ENCODE results near the gene L3MBTL2. TPM values are rescaled to one million over a fixed set of nuclear protein-coding genes. Genes with fewer than 3 reads are reported as not detected.
"Not testable (repeated sequence)": the region's sequence is repeated elsewhere in the genome, so short reads cannot be mapped to it uniquely, and the experiment has no call there.

The L3MBTL2 gene
- total RNA-seq, 1 experiment from 2014 or later, result 27.0 TPM

DNA sequence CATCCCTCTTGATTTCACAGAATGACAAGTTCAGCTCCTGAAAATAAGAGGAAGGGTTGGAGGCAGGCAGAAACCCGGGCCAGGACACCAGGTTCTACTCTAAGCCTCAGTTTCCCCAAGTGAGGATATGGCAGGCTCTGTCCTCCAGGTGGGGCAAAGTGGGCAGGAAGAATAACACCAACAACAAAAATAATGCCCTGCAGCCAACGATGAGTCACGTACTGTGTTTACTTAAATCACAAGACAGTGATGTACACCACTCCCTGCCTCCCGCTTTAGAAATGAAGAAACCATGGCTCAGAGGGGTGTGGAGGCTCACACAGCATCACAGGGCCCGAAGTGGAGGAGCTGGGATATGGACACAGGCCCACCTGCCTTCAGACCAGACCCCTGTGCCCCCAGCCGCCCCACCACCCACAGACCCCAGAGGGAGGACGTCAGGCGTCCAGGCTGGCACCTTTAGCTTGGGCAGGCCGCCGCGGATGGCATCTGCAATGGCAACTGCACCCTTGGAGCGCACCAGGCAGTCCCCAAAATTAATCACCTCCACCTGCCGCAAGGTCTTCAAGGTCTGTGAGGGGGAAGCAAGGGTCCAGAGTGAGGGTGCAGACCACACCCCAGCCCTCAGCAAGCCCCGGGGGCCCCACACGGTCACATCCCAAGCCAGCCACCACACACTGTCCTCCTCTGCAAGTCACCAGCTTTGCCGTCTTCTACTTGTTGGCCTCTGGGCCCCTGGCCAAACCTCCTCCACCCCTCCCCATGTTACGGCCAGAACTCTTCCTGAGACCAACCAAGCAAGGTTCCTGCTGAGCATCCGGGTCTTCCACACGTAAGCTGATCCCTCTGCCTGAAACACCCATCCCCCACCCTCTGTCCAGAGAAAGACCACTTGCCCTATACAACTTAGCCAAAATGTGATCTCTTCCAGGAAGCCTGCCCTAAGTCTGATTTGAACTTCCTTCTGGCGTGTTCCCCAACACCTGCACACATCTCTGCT lies 51.4 kb downstream of the L3MBTL2 start:
- DNase-seq, result no peak
- Mint-ChIP-seq H3K36me3 (ENCODE audit: insufficient read depth, unreplicated experiment) (peaks cover 90% of the 10 kb centered on the region), H3K4me3 (ENCODE audit: low read depth, unreplicated experiment) (no peak overlapping the region), H3K27me3 (ENCODE audit: unreplicated experiment) (no peaks in the 10 kb centered on the region), H3K4me1 (ENCODE audit: low read depth, unreplicated experiment) (peaks cover 12% of the 10 kb centered on the region), H3K9me3 (ENCODE audit: low read depth, unreplicated experiment) (no peaks in the 10 kb centered on the region), H3K27ac (ENCODE audit: unreplicated experiment) (peak overlapping the region; percentile 27)
- CTCF ChIA-PET, result interaction anchor here (0.5 to 0.6 kb wide), 3 partner anchors 86 to 845 kb away, joined by 3 to 5 read pairs (median 3); no protein-coding TSS in a partner anchor
- intact Hi-C loops (cut with micrococcal nuclease; ENCODE audit: unreplicated experiment), result no loop called here
- TF ChIP-seq, protein P1, sequence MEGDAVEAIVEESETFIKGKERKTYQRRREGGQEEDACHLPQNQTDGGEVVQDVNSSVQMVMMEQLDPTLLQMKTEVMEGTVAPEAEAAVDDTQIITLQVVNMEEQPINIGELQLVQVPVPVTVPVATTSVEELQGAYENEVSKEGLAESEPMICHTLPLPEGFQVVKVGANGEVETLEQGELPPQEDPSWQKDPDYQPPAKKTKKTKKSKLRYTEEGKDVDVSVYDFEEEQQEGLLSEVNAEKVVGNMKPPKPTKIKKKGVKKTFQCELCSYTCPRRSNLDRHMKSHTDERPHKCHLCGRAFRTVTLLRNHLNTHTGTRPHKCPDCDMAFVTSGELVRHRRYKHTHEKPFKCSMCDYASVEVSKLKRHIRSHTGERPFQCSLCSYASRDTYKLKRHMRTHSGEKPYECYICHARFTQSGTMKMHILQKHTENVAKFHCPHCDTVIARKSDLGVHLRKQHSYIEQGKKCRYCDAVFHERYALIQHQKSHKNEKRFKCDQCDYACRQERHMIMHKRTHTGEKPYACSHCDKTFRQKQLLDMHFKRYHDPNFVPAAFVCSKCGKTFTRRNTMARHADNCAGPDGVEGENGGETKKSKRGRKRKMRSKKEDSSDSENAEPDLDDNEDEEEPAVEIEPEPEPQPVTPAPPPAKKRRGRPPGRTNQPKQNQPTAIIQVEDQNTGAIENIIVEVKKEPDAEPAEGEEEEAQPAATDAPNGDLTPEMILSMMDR (IDR thresholded peaks at IDR 0.05; ENCODE audit: unreplicated experiment), result no peak
- no TSS peak for BruUV-seq (replicated peaks)

DNA sequence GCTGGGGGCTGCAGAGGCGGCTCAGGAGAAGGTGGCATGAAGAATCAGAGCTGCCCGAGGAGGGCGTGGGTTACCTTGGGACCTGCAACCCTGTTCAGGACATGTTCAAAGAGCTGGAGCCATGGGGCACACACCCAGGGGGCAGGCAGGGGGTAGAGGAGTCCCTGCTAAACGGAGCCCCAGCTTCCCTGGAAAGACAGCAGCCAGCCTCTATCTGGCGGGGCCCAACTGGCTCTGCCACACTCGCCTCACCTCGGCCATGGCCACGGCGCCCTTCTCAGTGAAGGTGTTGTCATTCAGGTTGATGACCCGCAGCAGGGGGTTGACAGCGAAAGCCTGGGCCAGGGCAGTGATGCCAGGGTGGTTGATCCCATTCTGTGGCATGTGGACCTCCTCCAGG lies 52.6 kb downstream of the L3MBTL2 start:
- CTCF ChIA-PET, result interaction anchor here (0.6 to 0.7 kb wide), 2 partner anchors 9 to 87 kb away, joined by 3 to 5 read pairs; no protein-coding TSS in a partner anchor
- peaks cover 89% of the 10 kb centered on the region for H3K36me3 Mint-ChIP-seq (ENCODE audit: insufficient read depth, unreplicated experiment)

DNA sequence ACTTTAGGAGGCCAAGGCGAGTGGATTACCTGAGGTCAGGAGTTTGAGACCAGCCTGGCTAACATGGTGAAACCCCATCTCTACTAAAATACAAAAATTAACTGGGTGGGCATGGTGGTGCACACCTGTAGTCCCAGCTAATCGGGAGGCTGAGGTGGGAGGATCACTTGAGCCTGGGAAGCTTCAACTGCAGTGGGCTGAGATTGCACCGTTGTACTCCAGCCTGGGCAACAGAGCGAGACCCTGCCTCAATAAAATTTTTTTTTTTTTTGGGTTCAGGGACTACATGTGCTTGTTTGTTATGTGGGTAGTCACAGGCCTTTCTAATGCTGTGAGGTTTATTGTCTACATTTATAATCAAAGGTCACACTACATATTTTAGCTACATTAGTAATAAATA lies 54.6 kb downstream of the L3MBTL2 start:
- H3K27me3 Mint-ChIP-seq (ENCODE audit: unreplicated experiment); H3K4me3 Mint-ChIP-seq (ENCODE audit: low read depth, unreplicated experiment); intact Hi-C loops (cut with micrococcal nuclease; ENCODE audit: unreplicated experiment); DNase-seq; H3K27ac Mint-ChIP-seq (ENCODE audit: unreplicated experiment); H3K9me3 Mint-ChIP-seq (ENCODE audit: low read depth, unreplicated experiment): not testable (repeated sequence)
- BruUV-seq (replicated peaks), result TSS peak; percentile 10
- Mint-ChIP-seq H3K36me3 (ENCODE audit: insufficient read depth, unreplicated experiment) (peaks cover 89% of the 10 kb centered on the region), H3K4me1 (ENCODE audit: low read depth, unreplicated experiment) (peaks cover 12% of the 10 kb centered on the region)
- CTCF ChIA-PET, result interaction anchor here (0.7 kb wide), 1 partner anchor 101 kb away, joined by 3 read pairs; no protein-coding TSS in a partner anchor

More for the DNA sequence above, 52.6 kb downstream of the L3MBTL2 start:
- Mint-ChIP-seq H3K27ac (ENCODE audit: unreplicated experiment) (no peak overlapping the region), H3K27me3 (ENCODE audit: unreplicated experiment) (no peaks in the 10 kb centered on the region), H3K9me3 (ENCODE audit: low read depth, unreplicated experiment) (no peaks in the 10 kb centered on the region), H3K4me1 (ENCODE audit: low read depth, unreplicated experiment) (peaks cover 12% of the 10 kb centered on the region), H3K4me3 (ENCODE audit: low read depth, unreplicated experiment) (no peak overlapping the region)
- DNase-seq, result no peak
- BruUV-seq (replicated peaks), result no TSS peak
- intact Hi-C loops (cut with micrococcal nuclease; ENCODE audit: unreplicated experiment), result no loop called here
- TF ChIP-seq, protein P1 (IDR thresholded peaks at IDR 0.05; ENCODE audit: unreplicated experiment), result no peak

DNA sequence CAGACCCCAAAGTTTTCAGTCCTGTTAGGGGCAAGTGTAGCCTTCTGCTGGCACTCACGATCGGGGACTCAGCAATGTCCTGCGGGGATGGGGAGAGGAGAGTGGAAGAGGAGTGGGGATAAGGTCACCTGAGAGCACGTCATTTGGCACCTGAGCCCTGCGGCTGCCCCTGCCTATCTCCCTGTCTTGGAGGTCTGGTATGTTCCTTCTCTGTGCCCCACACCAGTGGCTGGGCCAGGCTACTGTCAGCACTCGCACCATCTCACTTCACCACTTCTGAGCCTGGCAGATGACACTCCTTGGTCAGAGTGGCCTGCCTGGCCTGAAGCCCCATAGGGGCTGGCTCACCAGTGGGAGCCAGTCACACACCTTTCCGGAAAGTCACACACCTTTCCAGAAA lies 55.8 kb downstream of the L3MBTL2 start:
- no TSS peak for BruUV-seq (replicated peaks)
- Mint-ChIP-seq H3K4me3 (ENCODE audit: low read depth, unreplicated experiment) (no peak overlapping the region), H3K36me3 (ENCODE audit: insufficient read depth, unreplicated experiment) (peaks cover 85% of the 10 kb centered on the region), H3K27ac (ENCODE audit: unreplicated experiment) (no peak overlapping the region), H3K9me3 (ENCODE audit: low read depth, unreplicated experiment) (no peaks in the 10 kb centered on the region), H3K27me3 (ENCODE audit: unreplicated experiment) (no peaks in the 10 kb centered on the region), H3K4me1 (ENCODE audit: low read depth, unreplicated experiment) (peaks cover 12% of the 10 kb centered on the region)
- intact Hi-C loops (cut with micrococcal nuclease; ENCODE audit: unreplicated experiment), result no loop called here
- TF ChIP-seq, protein P1 (IDR thresholded peaks at IDR 0.05; ENCODE audit: unreplicated experiment), result no peak
- CTCF ChIA-PET, result interaction anchor here (0.6 kb wide), 1 partner anchor 244 kb away, joined by 5 read pairs; no protein-coding TSS in a partner anchor
- DNase-seq, result no peak
